Endothelial cell of umbilical vein (primary cell): ENCODE measurements around the gene GTPBP4. TPM values are rescaled to one million over a fixed set of nuclear protein-coding genes. Genes with fewer than 3 reads are reported as not detected.

Experiments used
- BruUV-seq: library from RNA; stranded (reverse); fragments of 400-500 nt; replicated peaks from 2 replicates; lab custom pipeline; 2021; lab: Mats Ljungman, UMichigan
- CTCF ChIA-PET: fragments of 300-600, 350-600 bp; sonication (Branson Sonifier 250); formaldehyde crosslinking; loops from one replicate; lab custom pipeline; 2021; ENCODE audit warnings: antibody characterized with exemption, inconsistent platforms; lab: Charles Lee
- POLR2A ChIA-PET: fragments of 300-600, 350-600 bp; sonication (Branson Sonifier 250); formaldehyde crosslinking; loops from one replicate; lab custom pipeline; 2021; ENCODE audit warnings: antibody characterized with exemption, inconsistent platforms; lab: Charles Lee
- DNase-seq: peaks from one replicate; pipeline ENCODE4 v3.0.0-alpha.2; 2011; ENCODE audit warnings: low read depth, low spot score
- FAIRE-seq: peaks from 2 replicates; lab custom pipeline; 2011; peaks lifted over from hg19 to GRCh38; lab: Jason Lieb, UNC
- H2AFZ ChIP-seq: 2 replicates; pipeline ENCODE4 v1.6.0; 2012; ENCODE audit warnings: low read depth, low read length, control low read depth, inconsistent platforms
- H3K27ac ChIP-seq: 2 replicates; pipeline ENCODE4 v1.5.1; 2011; ENCODE audit warnings: low read depth, mild to moderate bottlenecking, control low read depth, low read length, moderate library complexity; ENCODE audit not compliant: insufficient read depth
- H3K27me3 ChIP-seq, 2 experiments: 2 replicates each; pipeline versions ENCODE4 v1.6.0 to v1.6.1; 2011; ENCODE audit warnings: low read length in 2 of 2, mixed read lengths in 1 of 2; ENCODE audit not compliant: control insufficient read depth in 2 of 2, insufficient read depth in 2 of 2
- H3K36me3 ChIP-seq, 2 experiments: 2 replicates in 1 of 2; 3 replicates in 1 of 2; pipeline ENCODE4 v1.5.1; 2011; ENCODE audit warnings: low read length in 2 of 2, mild to moderate bottlenecking in 1 of 2, moderate library complexity in 1 of 2; ENCODE audit not compliant: control insufficient read depth in 2 of 2, insufficient read depth in 2 of 2; ENCODE audit errors: extremely low read depth in 1 of 2
- H3K4me1 ChIP-seq: 3 replicates; pipeline ENCODE4 v1.5.1; 2011; ENCODE audit warnings: mild to moderate bottlenecking, low read length; ENCODE audit not compliant: control insufficient read depth, insufficient read depth; ENCODE audit errors: extremely low read depth
- H3K4me2 ChIP-seq: 2 replicates; pipeline ENCODE4 v1.6.1; 2011; ENCODE audit warnings: low read length, control low read depth, mixed read lengths; ENCODE audit not compliant: insufficient read depth
- H3K4me3 ChIP-seq, 3 experiments: fragments of 200-600 bp in 1 of 3; sonication (generic), shearing (Covaris generic) in 1 of 3; replicated peaks in 1 of 3; 2 replicates each; pipeline ENCODE4 v1.5.1; 2011 to 2016; ENCODE audit warnings: control low read depth in 3 of 3, low read length in 3 of 3, mild to moderate bottlenecking in 2 of 3, inconsistent platforms in 1 of 3, low read depth in 1 of 3, moderate library complexity in 1 of 3; ENCODE audit not compliant: insufficient read depth in 1 of 3
- H3K79me2 ChIP-seq: 2 replicates; pipeline ENCODE4 v1.6.0; 2012; ENCODE audit warnings: low read length, inconsistent platforms; ENCODE audit not compliant: control insufficient read depth, insufficient read depth
- H3K9ac ChIP-seq: replicated peaks from 2 replicates; pipeline ENCODE3; 2011; ENCODE audit warnings: low read length, control low read depth; ENCODE audit not compliant: insufficient read depth; ENCODE audit errors: extremely low read depth
- H3K9me1 ChIP-seq: replicated peaks from 3 replicates; pipeline ENCODE4 v1.6.0; 2011; ENCODE audit warnings: mild to moderate bottlenecking, low read length; ENCODE audit not compliant: control insufficient read depth, insufficient read depth; ENCODE audit errors: extremely low read depth
- H3K9me3 ChIP-seq: replicated peaks from 2 replicates; pipeline ENCODE4 v1.5.1; 2012; ENCODE audit warnings: low read length, inconsistent platforms; ENCODE audit not compliant: control insufficient read depth, insufficient read depth
- H4K20me1 ChIP-seq: replicated peaks from 2 replicates; pipeline ENCODE3; 2011; ENCODE audit warnings: mild to moderate bottlenecking, low read length; ENCODE audit not compliant: control insufficient read depth, insufficient read depth; ENCODE audit errors: extremely low read depth
- EZH2 ChIP-seq: IDR thresholded peaks from 2 replicates; pipeline ENCODE4 v1.6.1; 2012; ENCODE audit warnings: borderline replicate concordance, low read depth, mild to moderate bottlenecking, moderate library complexity, low read length, inconsistent platforms; ENCODE audit not compliant: severe bottlenecking
- GATA2 ChIP-seq: IDR thresholded peaks from 2 replicates; pipeline ENCODE4 v1.7.0; 2011; ENCODE audit warnings: low read depth, mild to moderate bottlenecking, moderate library complexity, mixed read lengths, low read length; ENCODE audit not compliant: insufficient read length, insufficient read depth
- JUN ChIP-seq: IDR thresholded peaks from 2 replicates; pipeline ENCODE4 v1.6.1; 2011; ENCODE audit warnings: borderline replicate concordance, low read depth; ENCODE audit not compliant: insufficient read length, insufficient read depth
- MYC ChIP-seq: IDR thresholded peaks from one replicate; pipeline ENCODE4 v1.6.1; 2011; ENCODE audit warnings: mild to moderate bottlenecking, low read depth, low read length
- POLR2AphosphoS5 ChIP-seq: IDR thresholded peaks from 2 replicates; pipeline ENCODE4 v1.6.1; 2012; ENCODE audit warnings: low read depth, mild to moderate bottlenecking, control low read depth, low read length, moderate library complexity; ENCODE audit not compliant: insufficient read depth
- dilution Hi-C: fragments of 300-500 bp; cut with MboI; formaldehyde crosslinking; loops from one replicate; pipeline ENCODE4 v1.15.0; 2019; ENCODE audit warnings: low sequenced_read_pairs; ENCODE audit not compliant: extremely low pct_ligation_motif_present
- intact Hi-C: fragments of 100-400 bp; cut with micrococcal nuclease; formaldehyde crosslinking; loops from one replicate; pipeline ENCODE4 v1.10.0; 2022
- polyA plus RNA-seq, 4 experiments: library from polyadenylated mRNA; depleted of rRNA in 3 of 4; stranded (reverse) in 3 of 4; unstranded in 1 of 4; fragments of >200 nt; gene quantifications; 2 replicates each; pipeline versions ENCODE4 v1.2.1 to v1.2.3, GENCODE V29; 2011 to 2012; ENCODE audit warnings: missing spikeins in 1 of 4
- total RNA-seq: library from RNA; stranded (reverse); gene quantifications from 2 replicates; pipeline ENCODE4 v1.2.3, GENCODE V29; 2021
- TF ChIP-seq, protein P1 (sequence below): IDR thresholded peaks from 2 replicates; pipeline ENCODE4 v1.6.1; 2011; ENCODE audit not compliant: insufficient read depth, insufficient read length

The GTPBP4 gene
- total and polyA plus RNA-seq, 2 donors (not counting 3 experiments of a cell fraction or from before 2014, with no cell fraction given), result 12.4 to 69.3 TPM

DNA sequence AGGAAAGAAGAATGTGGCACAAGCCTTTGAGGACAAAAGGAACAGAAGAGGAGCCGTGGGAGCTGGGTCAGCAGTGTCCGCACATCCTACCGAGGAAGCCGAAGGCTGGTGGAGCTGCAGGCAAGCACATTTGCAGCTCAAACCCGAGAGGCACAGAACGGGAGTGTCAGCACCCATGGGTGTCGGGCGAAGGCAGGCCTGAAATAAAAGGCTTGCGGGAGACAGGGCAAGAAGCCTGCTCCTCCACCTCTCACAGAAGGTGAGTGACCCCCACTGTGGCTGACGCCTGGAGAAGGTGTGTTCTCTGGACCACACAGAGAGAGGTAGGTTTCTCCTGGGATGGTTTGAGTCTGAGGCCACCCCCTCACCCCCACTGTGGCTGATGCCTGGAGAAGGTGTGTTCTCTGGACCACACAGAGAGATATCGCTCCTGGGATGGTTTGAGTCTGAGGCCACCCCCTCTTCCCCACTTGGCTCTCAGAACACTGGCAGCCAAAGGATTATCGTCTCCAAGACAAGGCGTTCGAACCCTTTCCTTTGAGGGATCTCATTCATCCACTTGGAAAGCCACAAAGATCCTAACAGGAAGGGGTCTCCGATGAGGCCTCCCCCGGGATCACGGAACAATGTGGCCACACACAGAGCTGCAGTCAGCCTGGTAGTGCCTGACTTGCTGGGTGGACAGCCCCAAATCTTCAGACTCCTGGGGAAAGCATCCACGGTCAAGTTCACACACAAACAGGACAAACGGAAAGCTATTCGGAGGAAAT lies 21.6 kb upstream of the GTPBP4 start:
- DNase-seq (no peak), FAIRE-seq (no peak)
- Histone ChIP-seq H3K27me3 (peaks cover 16 to 21% of the 10 kb centered on the region in 2 experiments), H3K36me3 (no peaks in the 10 kb centered on the region), H3K27ac (no peak overlapping the region), H3K79me2 (no peaks in the 10 kb centered on the region), H3K9me1 (no peaks in the 10 kb centered on the region), H2AFZ (no peak overlapping the region), H3K9ac (no peak overlapping the region), H3K9me3 (no peaks in the 10 kb centered on the region), H4K20me1 (no peaks in the 10 kb centered on the region), H3K4me1 (no peaks in the 10 kb centered on the region), H3K4me2 (no peak overlapping the region), H3K4me3 (no peak overlapping the region)
- no TSS peak for BruUV-seq
- dilution Hi-C loops, result no loop called here
- ChIA-PET CTCF (interaction anchor here (0.9 to 1.1 kb wide), 2 partner anchors 10 to 11 kb away, joined by 3 read pairs; no protein-coding TSS in a partner anchor), POLR2A (no interaction called here)
- TF ChIP-seq MYC, result no peak
- TF ChIP-seq JUN, result no peak
- TF ChIP-seq, protein P1, sequence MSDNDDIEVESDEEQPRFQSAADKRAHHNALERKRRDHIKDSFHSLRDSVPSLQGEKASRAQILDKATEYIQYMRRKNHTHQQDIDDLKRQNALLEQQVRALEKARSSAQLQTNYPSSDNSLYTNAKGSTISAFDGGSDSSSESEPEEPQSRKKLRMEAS, result no peak
- no peak for TF ChIP-seq POLR2AphosphoS5
- intact Hi-C loops, result no loop called here

DNA sequence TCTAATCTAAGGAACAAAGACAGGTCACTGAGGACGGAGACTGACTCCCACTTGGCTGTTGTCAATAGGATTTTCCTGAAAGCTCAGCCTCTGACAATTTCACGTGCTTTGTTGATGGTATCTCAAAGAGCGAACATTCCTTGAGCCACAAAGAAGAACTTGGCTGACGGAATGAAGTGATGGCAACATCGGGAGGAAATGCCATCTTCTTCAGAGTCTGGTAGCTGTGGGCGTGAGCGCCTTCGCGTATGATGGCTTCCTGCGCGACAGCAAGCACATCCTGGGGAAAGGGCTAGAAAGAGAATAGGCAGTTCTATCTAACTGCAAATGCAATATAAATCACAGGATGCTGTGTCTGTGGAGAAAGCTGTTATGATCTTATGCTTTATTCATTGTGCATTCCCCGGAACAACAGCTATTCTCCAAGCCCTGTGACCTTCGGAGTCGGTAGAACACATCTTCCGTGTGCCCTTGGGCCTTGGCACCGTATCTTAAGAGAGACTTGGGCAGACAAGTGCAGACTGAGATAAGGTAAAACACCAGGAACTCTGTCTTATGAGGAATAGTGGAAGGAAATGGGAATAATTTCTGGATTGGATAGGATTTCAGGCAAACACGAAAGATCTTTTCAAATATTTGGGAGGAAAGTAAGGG lies 19.6 kb upstream of the GTPBP4 start:
- dilution Hi-C loops (no loop called here), intact Hi-C loops (no loop called here)
- Histone ChIP-seq H3K27ac (no peak overlapping the region), H3K36me3 (no peaks in the 10 kb centered on the region), H3K4me2 (no peak overlapping the region), H2AFZ (no peak overlapping the region), H3K4me1 (no peaks in the 10 kb centered on the region), H3K27me3 (peaks cover 16 to 21% of the 10 kb centered on the region in 2 experiments), H3K9me1 (no peaks in the 10 kb centered on the region), H3K9me3 (no peaks in the 10 kb centered on the region), H4K20me1 (no peaks in the 10 kb centered on the region), H3K79me2 (no peaks in the 10 kb centered on the region), H3K9ac (no peak overlapping the region), H3K4me3 (no peak overlapping the region)
- ChIA-PET CTCF (interaction anchor here (1.0 kb wide), 1 partner anchor 15 kb away, joined by 3 read pairs; no protein-coding TSS in a partner anchor), POLR2A (no interaction called here)
- no peak for DNase-seq
- no peak for FAIRE-seq
- TF ChIP-seq GATA2 (no peak), MYC (no peak), JUN (no peak), EZH2 (no peak)
- BruUV-seq, result no TSS peak
